Peyer's patch (tissue), 4 donors: ENCODE results near the gene TNFSF15.

ENCODE experiments used
- CTCF ChIP-seq, 6 experiments: fragments of 450-650 bp in 4 of 6; fragments of 200-600 bp in 2 of 6; sonication (generic) in 1 of 6; IDR thresholded peaks; one replicate each; pipeline ENCODE4 v1.5.1; 2017 to 2019; ENCODE audit warnings: antibody characterized with exemption in 6 of 6, mild to moderate bottlenecking in 3 of 6, moderate library complexity in 1 of 6
- POLR2A ChIP-seq, 2 donors: fragments of 450-650 bp; IDR thresholded peaks; one replicate each; pipeline ENCODE4 v1.5.1; 2017; ENCODE audit warnings: antibody characterized with exemption in 2 of 2, mild to moderate bottlenecking in 2 of 2, moderate library complexity in 2 of 2

- TF ChIP-seq CTCF (IDR thresholded peaks at IDR 0.05), result no peak
- no peak for TF ChIP-seq POLR2A (IDR thresholded peaks at IDR 0.05)
Observed at GRCh38 chr9:114823441-114823840, 17.6 kb upstream of the TNFSF15 start.
